ENCODE measurements around the gene SNX9.

GRCh38 chr6:157825243-157825904 lies 2.3 kb downstream of the SNX9 start:
- TF ChIP-seq CTCF (IDR thresholded peaks at IDR 0.05) = no peak
- no peak for TF ChIP-seq POLR2A (IDR thresholded peaks at IDR 0.05)

All from body of pancreas (tissue), 4 donors.